Astrocyte (in vitro differentiated cells and primary cell): ENCODE results near the gene PARN.

ENCODE experiments used
- EZH2 ChIP-seq: IDR thresholded peaks from 2 replicates; pipeline ENCODE4 v1.6.1; 2012; ENCODE audit warnings: mild to moderate bottlenecking, low read length, inconsistent platforms; ENCODE audit not compliant: insufficient read depth
- TF ChIP-seq, protein P1 (sequence below): IDR thresholded peaks from 2 replicates; pipeline ENCODE4 v1.5.1; 2011; ENCODE audit warnings: low read depth, mild to moderate bottlenecking, inconsistent platforms, low read length, moderate library complexity; ENCODE audit not compliant: insufficient read depth

DNA sequence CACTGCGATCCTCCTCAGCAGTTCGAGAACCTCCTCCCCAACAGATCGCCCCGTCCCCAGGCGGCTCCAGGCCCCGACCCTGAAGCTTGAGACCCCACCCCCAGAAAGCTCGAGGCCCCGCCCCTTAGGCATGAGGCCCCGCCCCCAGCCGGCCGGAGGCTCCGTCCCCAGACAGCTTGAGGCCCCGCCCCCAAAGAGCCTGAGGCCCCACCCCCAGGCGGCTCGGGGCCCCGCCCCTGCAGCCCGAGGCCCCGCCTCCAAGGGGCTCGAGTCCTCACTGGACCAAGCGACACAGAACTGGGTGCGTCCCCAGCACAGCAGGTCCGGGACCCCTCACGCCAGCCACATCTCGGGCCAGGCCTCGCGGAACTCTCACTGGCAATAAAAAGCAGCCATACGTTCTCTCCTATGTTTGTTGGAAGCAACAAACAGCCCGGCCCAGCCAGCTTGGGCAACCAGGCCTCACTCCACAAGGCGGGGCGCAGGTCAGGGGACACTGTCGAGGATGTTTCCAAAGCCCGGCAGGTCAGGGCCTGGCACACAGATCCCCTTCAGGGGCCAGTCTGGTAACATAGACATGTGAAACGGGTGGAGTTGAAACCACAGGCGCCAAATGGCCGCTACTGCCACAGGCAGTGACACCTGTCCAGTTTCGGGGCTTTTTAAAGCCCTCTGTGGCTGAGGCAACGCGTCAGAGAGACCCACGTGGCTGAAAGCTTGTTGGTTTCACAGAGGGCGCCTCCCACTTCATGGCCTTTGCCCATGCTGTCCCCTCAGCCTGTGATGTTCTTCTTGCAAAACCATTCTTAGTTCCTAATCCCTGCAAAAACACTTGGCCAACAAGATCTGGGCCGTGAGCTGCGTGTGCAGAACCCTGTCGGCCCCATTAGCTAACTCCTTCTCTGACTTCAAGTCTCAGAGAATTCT lies 224.2 kb downstream of the PARN start:
- TF ChIP-seq, protein P1, sequence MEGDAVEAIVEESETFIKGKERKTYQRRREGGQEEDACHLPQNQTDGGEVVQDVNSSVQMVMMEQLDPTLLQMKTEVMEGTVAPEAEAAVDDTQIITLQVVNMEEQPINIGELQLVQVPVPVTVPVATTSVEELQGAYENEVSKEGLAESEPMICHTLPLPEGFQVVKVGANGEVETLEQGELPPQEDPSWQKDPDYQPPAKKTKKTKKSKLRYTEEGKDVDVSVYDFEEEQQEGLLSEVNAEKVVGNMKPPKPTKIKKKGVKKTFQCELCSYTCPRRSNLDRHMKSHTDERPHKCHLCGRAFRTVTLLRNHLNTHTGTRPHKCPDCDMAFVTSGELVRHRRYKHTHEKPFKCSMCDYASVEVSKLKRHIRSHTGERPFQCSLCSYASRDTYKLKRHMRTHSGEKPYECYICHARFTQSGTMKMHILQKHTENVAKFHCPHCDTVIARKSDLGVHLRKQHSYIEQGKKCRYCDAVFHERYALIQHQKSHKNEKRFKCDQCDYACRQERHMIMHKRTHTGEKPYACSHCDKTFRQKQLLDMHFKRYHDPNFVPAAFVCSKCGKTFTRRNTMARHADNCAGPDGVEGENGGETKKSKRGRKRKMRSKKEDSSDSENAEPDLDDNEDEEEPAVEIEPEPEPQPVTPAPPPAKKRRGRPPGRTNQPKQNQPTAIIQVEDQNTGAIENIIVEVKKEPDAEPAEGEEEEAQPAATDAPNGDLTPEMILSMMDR: no peak
- no peak for TF ChIP-seq EZH2
